Bone marrow (tissue), 2 donors: ENCODE measurements around the gene TNS3.

ENCODE experiments used
- DNase-seq, 2 donors: peaks; one replicate each; lab custom pipeline; 2025; lab: John Stamatoyannopoulos, UW

Gene TNS3

DNA sequence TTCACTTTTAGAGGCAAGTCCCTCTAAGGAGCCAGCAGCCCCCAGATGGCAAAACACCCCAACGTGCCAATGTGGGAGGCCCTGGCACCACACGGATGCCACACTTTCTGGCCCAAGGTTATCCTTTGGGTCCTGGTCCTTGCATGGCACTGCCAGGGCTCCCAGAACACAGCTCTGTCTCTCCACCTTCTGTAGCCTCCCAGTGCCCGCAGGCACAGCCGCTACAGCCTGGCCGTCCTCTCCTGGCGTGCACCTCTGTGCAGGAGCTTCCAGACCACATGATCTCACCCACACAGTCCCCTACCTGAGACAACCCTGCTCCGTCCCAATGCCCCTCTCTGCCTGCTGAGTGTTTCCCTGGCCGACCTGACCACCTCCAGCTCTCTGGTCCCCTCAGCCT, 215.0 kb downstream of the TNS3 start:
- no peak for DNase-seq

DNA sequence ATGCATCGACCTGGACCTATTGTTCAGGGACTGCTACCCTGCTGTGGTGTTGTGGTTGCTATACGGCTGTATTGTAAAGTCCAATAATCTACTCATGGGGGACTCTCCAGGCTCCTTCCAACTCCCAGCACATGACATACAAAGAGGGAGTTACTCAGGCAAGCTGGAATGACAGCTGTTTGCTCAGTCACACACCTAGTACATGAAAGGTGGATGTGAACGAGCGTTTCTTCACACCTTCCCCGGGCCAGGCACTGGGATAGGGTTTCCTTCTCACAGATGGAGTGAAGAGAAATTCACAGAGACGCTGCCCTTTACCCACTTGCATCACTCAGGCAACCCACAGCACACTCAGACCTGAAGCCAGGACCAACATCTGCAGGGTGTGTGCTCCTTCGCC, 215.7 kb downstream of the TNS3 start:
- DNase-seq = no peak

DNA sequence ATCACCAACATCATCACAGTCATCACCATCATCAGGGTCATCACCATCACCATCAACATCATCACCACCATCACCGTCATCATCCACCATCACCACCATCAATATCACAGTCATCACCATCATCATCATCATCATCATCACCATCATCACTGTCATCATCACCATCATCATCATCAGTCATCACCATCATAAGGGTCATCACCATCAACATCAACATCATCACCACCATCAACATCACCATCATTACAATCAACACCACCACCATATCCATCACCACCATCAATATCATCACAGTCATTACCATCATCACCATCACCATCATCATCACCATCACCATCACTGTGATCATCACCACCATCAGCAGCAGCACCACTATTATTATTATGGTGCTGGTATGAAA, 218.9 kb downstream of the TNS3 start:
- no peak for DNase-seq

DNA sequence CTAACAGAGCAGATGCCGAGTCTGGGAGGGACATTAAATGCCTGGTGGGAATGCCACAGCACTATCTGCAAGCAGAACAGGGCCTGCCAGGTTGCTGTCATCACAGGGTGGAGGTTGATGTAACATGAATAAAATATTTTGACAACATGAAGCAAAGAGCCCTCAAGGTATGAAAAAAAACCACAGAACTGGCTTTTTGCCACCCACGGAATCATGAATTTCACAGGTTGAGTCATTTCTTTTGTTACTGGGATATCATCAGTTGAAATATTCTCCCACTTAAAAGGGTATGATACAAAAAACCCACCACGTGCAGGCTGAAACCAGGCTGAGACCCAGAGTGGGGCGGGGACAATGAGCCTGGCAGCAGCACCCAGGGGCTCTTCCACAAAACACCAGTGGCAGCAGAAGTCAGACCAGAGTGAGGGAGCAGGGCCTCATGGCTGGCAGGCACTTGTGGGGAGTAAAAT, 220.1 kb downstream of the TNS3 start:
- DNase-seq = no peak

DNA sequence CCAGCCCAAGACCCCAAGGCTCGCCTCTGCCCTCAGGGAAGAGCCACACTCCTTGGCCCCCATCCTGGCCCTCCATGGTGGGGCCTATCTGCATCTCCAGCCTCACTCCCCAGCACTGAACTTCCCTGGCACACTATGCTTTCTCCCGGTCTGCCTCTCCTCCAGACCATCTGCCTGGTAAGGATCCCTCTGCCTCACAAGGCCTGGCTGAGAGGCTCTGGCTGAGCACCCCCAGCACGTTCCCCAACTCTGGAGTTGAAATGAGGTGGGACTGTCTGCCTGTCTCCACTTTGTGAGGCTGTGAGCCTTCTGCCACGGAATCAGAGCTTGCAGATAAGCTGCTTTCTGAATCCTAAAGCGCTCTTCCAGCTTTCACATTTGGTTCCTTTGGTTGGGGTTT, 220.7 kb downstream of the TNS3 start:
- DNase-seq = no peak

DNA sequence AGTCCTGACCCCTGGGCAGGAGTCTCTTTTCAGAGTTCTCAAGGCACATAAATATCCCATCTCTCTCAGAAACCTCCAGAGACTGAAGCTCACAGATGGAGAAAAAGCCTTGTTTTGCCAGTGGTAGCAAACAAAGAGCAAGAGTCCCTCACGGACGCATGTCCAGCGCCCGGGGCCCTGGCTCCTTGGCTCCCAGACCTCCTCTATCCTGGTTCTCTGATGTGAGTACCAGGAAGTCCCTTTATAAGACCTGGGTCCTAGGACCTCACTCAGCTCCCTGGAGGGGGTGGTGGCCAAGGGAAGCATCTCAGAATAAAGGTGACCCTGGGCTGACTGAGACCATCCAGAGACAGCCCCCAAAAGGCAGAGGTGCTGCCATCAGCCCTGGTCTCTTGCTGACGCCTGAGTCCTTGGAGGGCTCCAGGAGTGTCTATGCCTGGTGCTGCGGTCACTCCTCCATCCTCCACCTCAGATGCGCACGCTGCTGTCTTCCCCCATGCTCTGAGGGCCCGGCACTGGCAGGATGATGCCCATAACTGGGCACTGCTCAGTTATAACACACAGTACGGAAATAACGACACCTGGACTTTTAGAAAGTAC, 221.5 kb downstream of the TNS3 start:
- DNase-seq = no peak

DNA sequence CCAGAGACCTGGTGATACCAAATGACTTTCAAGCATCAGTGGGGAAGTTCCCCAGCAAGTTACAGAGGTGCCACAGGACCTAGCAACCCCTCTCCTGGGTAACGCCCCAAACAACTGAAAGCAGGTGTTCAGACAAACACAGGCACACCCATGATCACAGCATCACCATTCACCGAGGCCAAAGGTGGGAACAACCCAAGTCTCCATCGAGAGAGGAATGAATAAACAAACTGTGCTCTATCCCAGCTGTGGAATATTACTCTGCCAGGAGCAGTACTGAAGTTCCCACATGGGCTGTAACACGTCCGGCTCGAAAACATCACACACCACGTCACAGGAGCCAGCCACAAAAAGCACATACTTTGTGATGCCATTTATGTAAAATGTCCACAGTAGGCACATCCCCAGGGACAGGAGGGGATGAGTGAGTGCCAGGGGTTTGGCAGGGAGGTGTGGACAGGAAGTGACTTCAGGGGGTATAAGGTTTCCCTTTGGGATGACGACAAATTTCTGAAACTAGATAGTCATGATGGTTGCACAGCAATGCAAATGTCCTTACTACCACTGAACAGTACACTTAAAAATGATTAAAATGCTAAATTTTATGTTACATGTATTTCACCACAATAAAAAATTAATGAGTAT, 222.8 kb downstream of the TNS3 start:
- no peak for DNase-seq

DNA sequence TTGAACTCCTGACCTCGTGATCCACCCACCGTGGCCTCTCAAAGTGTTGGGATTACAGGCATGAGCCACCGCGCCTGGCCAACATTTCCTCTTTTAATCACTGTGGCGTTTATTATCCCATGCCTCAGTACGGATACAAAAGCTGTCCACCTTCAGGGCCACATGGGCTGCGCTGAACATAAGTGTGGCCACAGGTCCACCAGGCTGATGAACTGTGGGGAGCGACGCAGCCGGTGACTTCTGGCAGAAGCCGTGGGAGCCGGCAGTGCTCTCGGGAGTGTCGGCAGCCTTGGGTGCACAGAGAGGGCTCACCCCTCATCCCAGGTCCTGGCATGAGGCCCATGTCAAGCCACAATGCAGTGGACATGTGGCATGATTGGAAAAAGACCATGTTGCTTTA, 223.6 kb downstream of the TNS3 start:
- no peak for DNase-seq

DNA sequence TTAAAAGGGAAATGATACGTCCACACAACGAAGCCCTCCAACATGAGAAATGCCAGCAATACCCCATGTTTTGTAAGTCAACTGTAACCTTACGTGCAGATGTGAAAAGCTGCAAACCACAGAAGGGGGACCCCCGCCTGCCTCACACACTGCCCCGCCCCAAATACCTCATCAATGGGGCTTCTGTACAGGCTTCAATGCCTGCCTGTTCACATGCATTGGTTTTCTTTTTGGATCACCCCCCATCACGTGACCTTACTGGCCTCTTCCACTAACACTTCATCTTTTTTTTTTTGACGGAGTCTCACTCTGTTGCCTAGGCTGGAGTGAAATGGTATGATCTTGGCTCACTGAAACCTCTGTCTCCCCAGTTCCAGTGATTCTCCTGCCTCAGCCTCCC, 224.0 kb downstream of the TNS3 start:
- no peak for DNase-seq

DNA sequence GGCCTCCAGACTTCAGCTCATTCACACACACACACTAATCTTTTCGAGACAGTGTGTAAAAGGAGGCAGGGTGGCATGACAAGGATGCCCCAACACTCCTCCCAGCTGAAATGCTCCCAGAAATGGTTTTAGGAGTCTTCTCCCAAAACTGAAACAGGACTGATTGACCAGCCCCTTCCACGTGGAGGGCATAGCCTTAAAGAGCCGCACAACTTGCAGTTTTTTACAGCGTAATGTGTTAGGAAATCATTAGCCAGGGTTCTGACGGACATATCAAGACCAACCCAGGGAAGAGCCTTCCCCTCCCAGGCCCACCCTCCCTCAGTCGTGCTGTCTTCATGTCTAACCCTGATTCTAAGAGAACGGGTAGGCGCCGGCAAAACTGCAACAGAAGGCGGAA, 224.6 kb downstream of the TNS3 start:
- no peak for DNase-seq

DNA sequence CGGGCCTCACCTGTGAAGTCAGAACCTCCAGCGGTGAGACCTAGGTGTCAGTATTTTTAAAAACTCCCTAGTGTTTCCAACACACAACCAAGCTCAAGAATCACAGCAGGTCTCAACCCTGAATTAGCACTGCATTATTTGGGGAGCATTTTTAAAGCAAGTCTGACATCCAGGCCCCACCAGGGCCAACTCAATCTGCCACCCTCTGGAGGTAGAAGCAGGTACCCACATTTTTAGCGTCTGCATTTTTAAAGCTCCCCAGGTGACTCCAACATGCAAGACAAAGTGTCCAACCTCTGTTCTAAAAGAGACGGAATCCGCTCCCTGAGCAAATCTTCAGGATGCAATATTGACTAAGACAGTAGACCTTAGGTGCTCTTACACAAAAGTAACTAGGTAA, 225.7 kb downstream of the TNS3 start:
- no peak for DNase-seq

DNA sequence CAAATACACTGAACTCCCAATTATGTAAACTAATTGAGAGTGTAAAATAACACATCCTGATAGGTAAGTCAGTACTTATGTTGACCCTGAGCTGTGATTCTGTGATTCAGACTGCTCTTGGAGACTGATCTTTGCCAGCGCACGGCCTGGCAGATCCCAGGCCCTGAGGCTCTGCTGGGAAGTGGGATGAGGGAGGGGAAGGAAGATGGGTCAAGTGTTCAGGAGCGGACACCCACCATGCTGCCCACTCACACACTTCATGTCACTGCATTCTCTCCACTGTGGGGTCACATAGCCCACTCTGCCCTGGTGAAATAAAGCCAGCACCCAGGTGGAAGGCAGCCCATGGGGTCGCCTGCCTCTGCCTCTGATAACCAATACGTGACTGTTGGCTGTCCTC, 226.2 kb downstream of the TNS3 start:
- DNase-seq = no peak

DNA sequence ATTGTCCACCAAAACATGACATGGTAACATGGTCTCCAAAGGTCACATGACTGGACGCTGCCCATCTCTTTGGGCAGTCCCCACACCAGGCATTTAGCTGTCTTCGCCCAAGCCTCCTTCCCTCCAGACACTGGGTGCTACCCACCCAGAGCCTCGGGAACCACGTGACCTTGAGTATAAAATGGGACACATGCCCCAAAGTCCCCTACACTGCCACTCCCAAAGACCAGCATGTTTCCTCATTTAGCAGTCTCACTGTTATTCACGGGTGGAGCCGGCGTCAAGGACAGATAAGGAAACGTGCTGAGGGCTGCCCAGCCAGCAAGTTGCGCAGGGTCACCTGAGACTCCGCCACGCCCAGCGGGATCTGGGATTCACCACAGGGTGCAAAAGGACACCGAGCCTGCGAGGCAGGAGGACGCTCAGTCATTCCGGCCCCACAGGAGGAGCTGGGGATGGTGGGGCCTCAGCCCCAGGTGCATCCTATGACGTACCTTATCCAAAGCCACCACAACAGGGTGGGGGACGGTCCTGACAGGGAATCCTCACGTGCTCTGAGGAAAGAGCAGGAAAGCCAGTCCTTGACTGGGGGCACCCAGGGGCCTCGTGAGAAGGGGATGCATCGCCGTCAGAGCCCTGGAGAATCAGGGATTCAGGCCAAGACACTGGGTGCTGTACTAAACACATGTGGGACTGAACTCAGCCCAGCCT, 226.9 kb downstream of the TNS3 start:
- no peak for DNase-seq

DNA sequence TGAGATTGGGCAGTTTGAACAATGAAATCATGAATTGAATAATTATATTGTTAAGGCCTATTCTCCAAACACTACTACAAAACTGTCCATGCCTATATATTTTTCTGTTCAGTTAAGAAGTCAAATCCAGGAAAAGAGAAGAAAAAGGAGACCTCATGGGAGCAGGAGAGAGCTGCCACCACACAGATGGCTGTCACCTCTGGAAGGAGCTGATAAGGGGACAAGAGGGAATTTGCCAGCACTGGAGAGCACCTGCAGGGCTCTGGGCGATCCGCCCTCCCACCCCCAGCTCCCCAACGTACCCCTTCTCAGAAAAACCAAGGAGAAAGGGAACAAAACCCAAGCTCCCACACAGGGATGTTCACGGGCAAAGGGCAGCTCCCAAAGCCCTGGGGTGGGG, 227.8 kb downstream of the TNS3 start:
- DNase-seq = no peak

DNA sequence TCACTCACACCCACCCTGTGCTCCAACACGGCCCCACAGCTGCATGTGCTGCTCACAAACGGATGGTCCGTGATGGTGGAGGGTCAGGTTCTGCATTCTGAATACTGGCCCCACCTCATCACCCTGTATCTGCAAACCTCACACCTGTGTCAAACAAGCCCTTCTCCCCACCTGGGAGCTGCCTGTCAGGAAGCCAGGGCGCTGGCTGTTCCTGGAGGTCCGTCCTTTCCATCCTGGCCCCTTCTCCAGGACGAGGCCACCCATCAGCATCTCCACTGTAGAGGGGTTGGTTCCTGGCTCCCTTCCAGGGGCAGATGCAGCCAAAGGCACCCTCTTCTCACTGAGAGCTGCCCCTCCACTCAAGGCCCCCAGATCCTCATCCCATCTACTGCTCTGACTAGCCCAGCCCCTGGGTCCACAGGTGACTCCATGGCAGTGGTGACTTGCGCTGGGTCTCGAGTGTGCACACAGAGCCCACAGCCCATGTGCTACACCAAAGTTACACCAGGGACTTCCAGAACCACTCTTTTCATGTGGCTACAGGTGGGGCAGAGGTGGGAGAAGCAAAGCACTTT, 229.4 kb downstream of the TNS3 start:
- DNase-seq = no peak

DNA sequence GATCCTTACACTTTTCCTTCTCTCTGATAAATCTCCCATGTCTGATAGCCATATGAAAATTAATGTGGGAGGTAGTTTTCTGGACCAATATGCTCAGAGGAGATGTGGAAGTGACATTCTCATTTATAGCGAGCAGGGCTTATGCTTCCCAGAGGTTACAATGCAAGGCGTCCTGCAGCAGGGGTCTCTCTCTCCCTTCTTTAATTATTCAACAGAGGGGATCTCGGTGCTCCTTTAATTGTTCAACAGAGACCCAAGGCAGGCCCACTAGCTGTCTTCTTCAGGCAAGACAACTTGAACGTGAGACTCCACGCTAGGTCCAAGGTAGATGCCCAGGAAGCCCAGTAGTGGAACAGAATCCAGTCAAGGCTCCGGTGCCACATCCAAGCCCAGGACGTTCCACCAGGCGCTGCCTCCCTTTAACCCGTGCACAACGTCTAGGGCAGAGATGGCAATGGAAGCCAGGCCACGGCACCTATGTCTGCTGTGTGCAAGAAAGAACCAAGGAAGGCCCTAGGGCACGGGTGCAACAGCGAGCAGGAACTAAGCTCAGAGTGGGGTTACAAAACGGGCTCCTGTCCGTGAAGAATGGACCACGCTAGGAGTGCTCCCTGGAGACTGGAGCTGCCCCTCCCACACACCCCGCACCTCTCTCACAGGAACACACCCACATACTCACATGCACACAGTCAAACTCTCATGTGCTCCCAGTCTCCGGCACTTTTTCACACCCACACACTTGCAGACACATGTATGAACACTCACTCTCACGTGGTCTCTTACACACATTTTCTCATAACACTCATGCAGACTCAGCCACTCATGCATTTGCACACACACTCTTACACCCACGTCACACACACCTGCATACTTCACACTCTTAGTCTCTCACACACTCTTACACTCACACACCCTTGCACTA, 230.4 kb downstream of the TNS3 start:
- DNase-seq = no peak

DNA sequence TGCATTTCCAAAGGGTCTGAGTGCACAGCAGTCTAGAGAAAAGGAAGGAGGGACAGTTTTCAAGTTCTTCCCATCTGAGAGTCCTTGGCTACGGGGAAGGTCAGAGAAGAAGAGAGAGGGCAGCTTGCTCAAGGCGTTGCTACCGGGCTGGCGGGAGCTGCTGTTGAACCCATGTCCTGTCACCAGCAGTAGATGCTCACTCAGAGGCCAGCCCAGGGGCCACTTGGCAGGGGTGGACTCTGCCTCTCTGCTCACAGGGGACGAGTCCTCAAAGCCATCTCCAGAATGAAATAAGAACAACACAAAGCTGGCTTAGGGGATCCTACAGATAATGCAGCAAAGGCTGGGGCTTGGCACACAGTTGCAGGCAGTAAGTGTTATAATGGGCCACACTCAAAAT, 231.5 kb downstream of the TNS3 start:
- DNase-seq = no peak

DNA sequence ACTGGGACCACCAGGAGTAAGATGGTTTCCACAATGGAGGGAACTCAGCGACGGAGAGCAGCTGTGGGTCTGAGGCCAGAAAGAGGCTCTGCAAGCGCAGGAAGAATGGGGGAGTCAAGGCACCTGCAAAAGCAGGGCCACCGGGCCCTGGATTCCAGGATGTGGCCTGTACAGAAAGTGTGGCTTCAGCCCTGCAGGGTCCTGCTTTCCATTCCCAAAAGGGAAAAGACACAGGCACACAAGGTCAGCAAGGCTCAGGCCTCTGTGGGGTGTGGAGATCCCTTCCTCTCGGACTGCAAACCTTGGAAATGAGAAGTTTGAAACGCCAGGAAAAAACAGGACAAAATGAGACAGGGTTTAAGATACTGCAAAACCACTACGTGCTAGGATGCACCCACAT, 232.5 kb downstream of the TNS3 start:
- DNase-seq = no peak

DNA sequence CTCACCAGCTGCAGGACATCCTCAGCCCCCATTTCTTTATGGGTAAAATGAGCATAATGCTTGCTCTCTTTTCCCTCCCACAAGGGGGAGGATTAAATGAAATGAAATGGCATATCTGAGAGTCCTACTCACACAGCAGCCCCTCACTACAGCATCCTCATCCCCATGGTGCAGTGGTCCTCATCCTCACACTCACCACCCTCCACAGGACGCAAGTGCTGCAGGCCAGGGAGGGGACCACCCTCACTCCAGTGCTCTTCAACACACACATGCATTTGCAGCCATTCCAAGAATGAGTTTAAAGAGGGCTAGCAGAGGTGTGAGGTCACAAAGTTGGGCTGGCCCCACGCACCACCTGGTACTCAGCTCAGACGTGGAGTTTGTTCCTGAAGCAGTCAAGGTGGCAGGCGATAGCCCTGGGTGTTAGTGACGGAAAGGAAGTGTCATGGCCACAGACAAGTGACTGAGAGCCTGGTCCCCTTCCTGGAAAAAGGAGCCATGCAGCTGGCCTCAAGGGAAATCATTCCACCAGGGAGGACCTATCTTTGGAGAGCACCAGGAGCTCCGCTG, 234.0 kb downstream of the TNS3 start:
- no peak for DNase-seq

DNA sequence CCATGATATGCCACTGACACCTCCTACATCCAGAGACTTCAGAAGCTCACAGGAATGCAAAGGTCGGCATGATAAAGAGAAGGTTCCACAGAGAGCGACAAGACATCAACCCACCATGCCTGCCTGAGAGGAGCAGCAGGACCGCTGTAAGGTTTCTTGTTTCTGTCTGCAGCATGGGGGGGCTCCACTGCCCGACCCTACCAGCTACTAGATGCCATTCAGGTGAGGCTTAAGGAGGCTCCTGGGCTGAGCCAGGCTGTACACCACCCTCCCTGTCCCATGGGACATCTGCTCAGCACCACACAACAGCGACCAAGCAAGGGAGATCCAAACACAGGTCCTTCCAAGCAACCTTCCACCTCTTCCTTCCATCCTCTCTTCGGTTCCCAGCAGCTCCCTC, 234.6 kb downstream of the TNS3 start:
- no peak for DNase-seq

DNA sequence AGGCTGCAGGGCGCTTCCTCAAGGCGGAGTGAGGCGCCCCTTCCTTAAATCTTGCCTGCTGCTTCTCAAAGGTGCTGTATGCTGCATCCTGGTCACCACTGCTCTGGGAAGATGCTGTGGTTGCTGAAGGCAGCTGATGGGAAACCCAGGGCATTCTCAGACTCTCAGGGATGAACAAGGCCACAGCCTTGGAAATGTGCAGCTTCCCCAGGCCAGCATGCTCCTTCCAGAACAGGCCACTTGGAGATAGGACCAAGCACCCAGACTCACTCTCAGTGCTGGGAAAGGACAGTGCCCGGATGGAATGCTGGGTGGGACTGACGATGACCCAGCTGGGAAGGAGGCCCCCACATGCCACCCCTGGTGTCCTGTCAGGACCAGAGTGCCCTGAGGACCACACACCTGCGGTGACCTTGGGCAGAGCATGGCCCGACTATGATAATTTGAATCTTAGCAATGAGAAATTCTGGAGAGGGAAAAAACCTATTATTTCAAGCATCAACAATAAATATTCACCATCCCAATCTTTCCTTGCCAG, 235.5 kb downstream of the TNS3 start:
- DNase-seq = no peak
